ENCODE results near the gene SLC14A1.

SLC14A1 gene

DNA sequence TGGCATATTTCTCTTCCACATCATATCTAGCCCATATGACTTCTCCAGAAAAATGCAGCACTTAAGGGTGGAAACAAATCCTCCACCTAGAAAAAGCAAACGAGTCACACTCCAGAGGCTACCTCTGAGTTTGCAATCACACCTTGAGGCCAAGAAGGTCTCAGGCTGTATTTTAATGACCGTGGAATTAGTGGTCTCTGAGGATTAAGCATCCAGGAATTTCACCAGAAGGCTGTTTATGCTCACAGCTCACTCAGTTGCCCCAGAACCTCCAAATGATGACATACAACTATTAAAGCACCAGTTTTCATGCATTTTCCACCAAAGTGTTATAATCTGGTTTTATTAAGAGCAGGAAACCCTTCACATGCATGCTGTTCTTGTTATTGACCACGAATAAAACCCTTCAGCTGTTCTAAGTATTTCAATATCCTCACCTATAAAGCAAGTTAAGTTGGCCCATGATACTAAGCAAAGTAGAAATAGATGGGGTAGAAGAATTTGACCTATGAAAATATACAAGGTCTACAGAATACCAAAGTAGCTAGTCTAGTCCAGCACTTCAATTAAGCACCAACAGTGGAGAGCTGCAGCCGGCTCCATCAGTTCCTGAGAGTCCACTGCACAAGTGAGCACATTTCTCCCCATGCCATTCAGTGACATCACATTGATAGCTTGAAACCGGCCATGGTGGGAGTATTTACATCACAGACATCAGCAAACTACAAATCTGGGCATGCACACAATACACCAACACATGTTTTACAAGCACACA, 39.5 kb upstream of the SLC14A1 start:
- Histone ChIP-seq H4K20me1 (ENCODE audit: insufficient read depth, low read length, poor library complexity, severe bottlenecking) (no peaks in the 10 kb centered on the region), H3K9me3 (ENCODE audit: insufficient read depth, low read depth, low read length) (no peaks in the 10 kb centered on the region), H3K36me3 (ENCODE audit: insufficient read depth, low read length) (no peaks in the 10 kb centered on the region), H3K9ac (ENCODE audit: low read depth, low read length, poor library complexity, severe bottlenecking) (peak overlapping the region; percentile 14), H2AFZ (ENCODE audit: low read length) (no peak overlapping the region), H3K9me2 (replicated peaks; ENCODE audit: low read depth, low read length) (no peaks in the 10 kb centered on the region), H3K4me1 (ENCODE audit: insufficient read depth, low read length, poor library complexity, severe bottlenecking) (peaks cover 80% of the 10 kb centered on the region), H3K79me2 (ENCODE audit: insufficient read depth, low read length) (peaks cover 13% of the 10 kb centered on the region; the same call in 1 of the 2 replicates), H3K27me3 (ENCODE audit: insufficient read depth, low read length, poor library complexity, severe bottlenecking) (no peaks in the 10 kb centered on the region), H3K4me2 (ENCODE audit: low read depth, low read length, poor library complexity, severe bottlenecking) (peak overlapping the region; percentile 25), H3F3A (ENCODE audit: low read depth) (peaks cover 9% of the 10 kb centered on the region), H3K4me3 (ENCODE audit: low read length, poor library complexity, severe bottlenecking) (peak overlapping the region; percentile 15)
- TF ChIP-seq CTCF (conservative IDR thresholded peaks at IDR 0.05; ENCODE audit: low read length) (no peak), EZH2phosphoT487 (IDR thresholded peaks at IDR 0.05; ENCODE audit: borderline replicate concordance) (no peak)

GRCh38 chr18:45686891-45687611, 36.9 kb upstream of the SLC14A1 start:
- Histone ChIP-seq H3K27me3 (ENCODE audit: insufficient read depth, low read length, poor library complexity, severe bottlenecking) (no peaks in the 10 kb centered on the region), H3K79me2 (ENCODE audit: insufficient read depth, low read length) (peaks cover 14% of the 10 kb centered on the region; the same call in 1 of the 2 replicates), H3K9me3 (ENCODE audit: insufficient read depth, low read depth, low read length) (no peaks in the 10 kb centered on the region), H4K20me1 (ENCODE audit: insufficient read depth, low read length, poor library complexity, severe bottlenecking) (no peaks in the 10 kb centered on the region), H3K9ac (ENCODE audit: low read depth, low read length, poor library complexity, severe bottlenecking) (peak overlapping the region; percentile 94), H3K4me3 (ENCODE audit: low read length, poor library complexity, severe bottlenecking) (peak overlapping the region; percentile 72), H2AFZ (ENCODE audit: low read length) (no peak overlapping the region), H3K36me3 (ENCODE audit: insufficient read depth, low read length) (no peaks in the 10 kb centered on the region), H3F3A (ENCODE audit: low read depth) (peaks cover 9% of the 10 kb centered on the region), H3K9me2 (replicated peaks; ENCODE audit: low read depth, low read length) (no peaks in the 10 kb centered on the region), H3K4me2 (ENCODE audit: low read depth, low read length, poor library complexity, severe bottlenecking) (peak overlapping the region; percentile 94), H3K4me1 (ENCODE audit: insufficient read depth, low read length, poor library complexity, severe bottlenecking) (peaks cover 76% of the 10 kb centered on the region)
- TF ChIP-seq CTCF (conservative IDR thresholded peaks at IDR 0.05; ENCODE audit: low read length) (no peak), EZH2phosphoT487 (IDR thresholded peaks at IDR 0.05; ENCODE audit: borderline replicate concordance) (no peak)

GRCh38 chr18:45687621-45688020, 36.4 kb upstream of the SLC14A1 start:
- peak overlapping the region; percentile 72 for H3K4me3 ChIP-seq (ENCODE audit: low read length, poor library complexity, severe bottlenecking)
- peaks cover 14% of the 10 kb centered on the region; the same call in 1 of the 2 replicates for H3K79me2 ChIP-seq (ENCODE audit: insufficient read depth, low read length)
- no peaks in the 10 kb centered on the region for H4K20me1 ChIP-seq (ENCODE audit: insufficient read depth, low read length, poor library complexity, severe bottlenecking)
- H3K9ac ChIP-seq (ENCODE audit: low read depth, low read length, poor library complexity, severe bottlenecking), result peak overlapping the region; percentile 94
- H2AFZ ChIP-seq (ENCODE audit: low read length), result no peak overlapping the region
- no peaks in the 10 kb centered on the region for H3K9me2 ChIP-seq (replicated peaks; ENCODE audit: low read depth, low read length)
- H3K36me3 ChIP-seq (ENCODE audit: insufficient read depth, low read length), result no peaks in the 10 kb centered on the region
- H3F3A ChIP-seq (ENCODE audit: low read depth), result peaks cover 9% of the 10 kb centered on the region
- H3K4me2 ChIP-seq (ENCODE audit: low read depth, low read length, poor library complexity, severe bottlenecking), result peak overlapping the region; percentile 94
- no peaks in the 10 kb centered on the region for H3K27me3 ChIP-seq (ENCODE audit: insufficient read depth, low read length, poor library complexity, severe bottlenecking)
- no peaks in the 10 kb centered on the region for H3K9me3 ChIP-seq (ENCODE audit: insufficient read depth, low read depth, low read length)
- H3K4me1 ChIP-seq (ENCODE audit: insufficient read depth, low read length, poor library complexity, severe bottlenecking), result peaks cover 76% of the 10 kb centered on the region
- TF ChIP-seq CTCF (conservative IDR thresholded peaks at IDR 0.05; ENCODE audit: low read length) (no peak), EZH2phosphoT487 (IDR thresholded peaks at IDR 0.05; ENCODE audit: borderline replicate concordance) (no peak)

Measured in Loucy (cell line).